Thyroid gland (tissue), 4 donors: Measurements from ENCODE around the gene APMAP. TPM values are rescaled to one million over a fixed set of nuclear protein-coding genes. Genes with fewer than 3 reads are reported as not detected.

Experiments
- DNase-seq, 2 donors: peaks; one replicate each; pipeline ENCODE4 v3.0.0-alpha.2; 2019
- H3K27ac ChIP-seq, 3 donors: fragments of 200-600 bp; sonication (generic); 1 replicate in 2 of 3; 2 replicates in 1 of 3; pipeline ENCODE4 v1.5.1; 2016 to 2019; ENCODE audit warnings: mild to moderate bottlenecking in 1 of 3, moderate library complexity in 1 of 3
- H3K27me3 ChIP-seq: fragments of 200-600 bp; sonication (generic); one replicate; pipeline ENCODE4 v1.5.1; 2019
- H3K36me3 ChIP-seq, 2 donors: fragments of 200-600 bp; sonication (generic); one replicate each; pipeline ENCODE4 v1.5.1; 2016 to 2019
- H3K4me1 ChIP-seq, 2 donors: fragments of 200-600 bp; sonication (generic); one replicate each; pipeline ENCODE4 v1.5.1; 2017 to 2019
- H3K4me3 ChIP-seq, 3 donors: fragments of 200-600 bp; sonication (generic); replicated peaks in 1 of 3; 1 replicate in 2 of 3; 2 replicates in 1 of 3; pipeline ENCODE4 v1.5.1; 2016; ENCODE audit warnings: mild to moderate bottlenecking in 1 of 3
- H3K9me3 ChIP-seq: fragments of 200-600 bp; sonication (generic); one replicate; pipeline ENCODE4 v1.5.1; 2017
- CTCF ChIP-seq, 6 experiments: fragments of 200-600 bp in 3 of 6; fragments of 450-650 bp in 3 of 6; sonication (generic) in 3 of 6; IDR thresholded peaks; one replicate each; pipeline ENCODE4 v1.5.1; 2016 to 2019; ENCODE audit warnings: antibody characterized with exemption in 6 of 6, mild to moderate bottlenecking in 2 of 6, inconsistent platforms in 1 of 6, moderate library complexity in 1 of 6
- POLR2A ChIP-seq, 2 donors: fragments of 450-650 bp; IDR thresholded peaks; one replicate each; pipeline ENCODE4 v1.6.1; 2017; ENCODE audit warnings: antibody characterized with exemption in 2 of 2, mild to moderate bottlenecking in 2 of 2, moderate library complexity in 1 of 2
- WGBS, 2 donors: methylation state at CpG; one replicate each; pipeline ENCODE4 v1.1.5; 2017; 5-methylcytosine and 5-hydroxymethylcytosine counted together
- intact Hi-C: fragments of 100-400 bp; cut with DNase I; formaldehyde crosslinking; loops from one replicate; pipeline ENCODE4 v1.15.1; 2023
- total RNA-seq, 4 donors: library from RNA; depleted of rRNA; stranded (reverse); fragments of >200 nt; gene quantifications; one replicate each; pipeline ENCODE4 v1.2.3, GENCODE V29; 2016

APMAP gene
- total RNA-seq, 4 donors from 2014 or later: 171 to 205 (median 186) TPM

DNA sequence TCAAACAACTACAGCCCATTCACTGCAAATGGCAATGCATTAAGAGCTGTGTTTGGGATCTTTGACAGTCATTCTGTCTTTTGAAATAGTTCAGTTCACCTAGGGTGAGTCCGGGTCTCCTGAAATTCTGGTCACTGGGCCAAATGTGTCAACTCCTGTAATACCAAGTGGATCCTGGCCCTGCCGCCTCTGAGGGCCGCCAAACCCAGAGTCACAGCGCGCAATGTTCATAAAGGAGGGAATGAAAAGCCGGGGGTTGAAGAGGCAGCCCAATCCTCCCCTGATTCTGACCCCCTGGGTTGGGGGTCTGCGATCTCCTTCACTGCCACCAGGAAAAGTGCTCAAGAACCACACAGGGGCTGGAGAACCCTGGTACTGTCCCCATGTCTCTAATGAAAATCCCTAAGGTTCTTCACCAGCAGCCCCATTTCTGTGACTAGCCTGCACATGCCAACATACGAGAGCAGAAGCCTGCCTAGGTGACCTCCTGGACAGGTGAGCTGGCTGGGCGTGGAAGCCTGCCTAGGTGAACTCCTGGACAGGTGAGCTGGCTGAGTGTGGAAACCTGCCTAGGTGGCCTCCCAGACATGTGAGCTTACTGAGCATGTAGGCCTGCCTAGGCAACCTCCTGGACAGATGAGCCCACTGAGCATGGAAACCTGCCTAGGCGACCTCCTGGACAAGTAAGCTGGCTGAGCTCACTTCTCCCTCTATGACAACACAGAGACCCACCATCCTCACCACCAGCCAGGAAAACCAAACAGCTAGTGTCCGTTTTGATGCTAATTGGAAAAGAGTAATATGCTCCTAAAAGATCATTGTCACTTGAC, 16.1 kb upstream of the APMAP start:
- Histone ChIP-seq H3K27me3 (no peaks in the 10 kb centered on the region), H3K9me3 (no peaks in the 10 kb centered on the region), H3K4me1 (peaks cover 40 to 50% of the 10 kb centered on the region in 2 donors), H3K36me3 (peaks cover 22 to 27% of the 10 kb centered on the region in 2 donors), H3K27ac (peak overlapping the region; percentile 70 to 85 (median 85)), H3K4me3 (no peak overlapping the region)
- intact Hi-C loops: no loop called here
- peak; percentile 44 to 55 for DNase-seq
- TF ChIP-seq CTCF (IDR thresholded peaks at IDR 0.05) (no peak), POLR2A (IDR thresholded peaks at IDR 0.05) (no peak)
- WGBS, 2 donors: 86 to 95% methylated on average over 8 to 11 of the region's 11 CpGs

- no peak overlapping the region for H3K4me3 ChIP-seq
- no peak for DNase-seq
- intact Hi-C loops: no loop called here
- WGBS, 2 donors: 95 to 96% methylated on average over 12 to 22 of the region's 22 CpGs
- no peaks in the 10 kb centered on the region for H3K27me3 ChIP-seq
- H3K4me1 ChIP-seq: peaks cover 40 to 50% of the 10 kb centered on the region in 2 donors
- H3K36me3 ChIP-seq: peaks cover 13 to 21% of the 10 kb centered on the region in 2 donors
- no peaks in the 10 kb centered on the region for H3K9me3 ChIP-seq
- TF ChIP-seq CTCF (IDR thresholded peaks at IDR 0.05) (no peak), POLR2A (IDR thresholded peaks at IDR 0.05) (no peak)
- H3K27ac ChIP-seq: peak overlapping the region; percentile 70 to 85 (median 85)
Observed at GRCh38 chr20:25007491-25008305, 15.1 kb upstream of the APMAP start.

GRCh38 chr20:25006431-25007167, 14.0 kb upstream of the APMAP start:
- TF ChIP-seq CTCF (IDR thresholded peaks at IDR 0.05) (no peak), POLR2A (IDR thresholded peaks at IDR 0.05) (no peak)
- intact Hi-C loops: no loop called here

GRCh38 chr20:25005661-25006060, 13.1 kb upstream of the APMAP start:
- 85 to 88% methylated on average over 8 of the region's 8 CpGs for WGBS, 2 donors
- H3K27me3 ChIP-seq: no peaks in the 10 kb centered on the region
- H3K4me3 ChIP-seq: no peak overlapping the region
- no peaks in the 10 kb centered on the region for H3K9me3 ChIP-seq
- no peak for DNase-seq
- TF ChIP-seq POLR2A (IDR thresholded peaks at IDR 0.05): no peak
- H3K4me1 ChIP-seq: peaks cover 43 to 48% of the 10 kb centered on the region in 2 donors
- peak overlapping the region; percentile 26 to 73 (median 70) for H3K27ac ChIP-seq
- intact Hi-C loops: no loop called here
- peaks cover 8% of the 10 kb centered on the region in 2 donors for H3K36me3 ChIP-seq

More at GRCh38 chr20:25006431-25007167, 14.0 kb upstream of the APMAP start:
- peak; percentile 53 to 68 for DNase-seq
- Histone ChIP-seq H3K27ac (peak overlapping the region; percentile 70 to 85 (median 73)), H3K9me3 (no peaks in the 10 kb centered on the region), H3K27me3 (no peaks in the 10 kb centered on the region), H3K4me1 (peaks cover 40 to 46% of the 10 kb centered on the region in 2 donors), H3K36me3 (peaks cover 8 to 10% of the 10 kb centered on the region in 2 donors), H3K4me3 (no peak overlapping the region)
- 61 to 76% methylated on average over 9 of the region's 12 CpGs for WGBS, 2 donors

DNA sequence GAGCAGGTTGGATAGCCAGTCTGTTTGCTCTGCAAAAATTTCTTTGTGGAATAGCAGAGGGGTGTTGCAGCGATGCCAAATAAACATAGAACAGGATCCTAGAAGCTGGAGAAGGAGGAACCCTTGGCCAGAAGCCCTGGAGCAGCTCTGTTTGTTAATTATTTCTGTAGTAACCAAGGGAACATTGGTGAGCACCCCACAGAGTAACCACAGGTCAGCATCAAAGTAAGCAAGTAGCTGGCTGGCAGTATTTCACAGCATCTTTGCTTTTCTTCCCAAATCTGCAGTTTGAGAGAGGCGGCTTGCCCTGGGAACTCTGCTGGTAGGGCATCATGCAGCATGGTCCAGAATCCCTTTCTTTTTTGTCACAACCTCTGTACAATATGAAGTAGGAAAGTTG, 12.7 kb upstream of the APMAP start:
- TF ChIP-seq POLR2A (IDR thresholded peaks at IDR 0.05) (no peak), CTCF (IDR thresholded peaks at IDR 0.05) (no peak)
- peak overlapping the region; percentile 26 to 73 (median 70) for H3K27ac ChIP-seq
- H3K4me3 ChIP-seq: no peak overlapping the region
- intact Hi-C loops: no loop called here
- H3K4me1 ChIP-seq: peaks cover 43 to 48% of the 10 kb centered on the region in 2 donors
- peak; percentile 74 to 81 for DNase-seq
- 30 to 45% methylated on average over 2 of the region's 2 CpGs for WGBS, 2 donors
- no peaks in the 10 kb centered on the region for H3K27me3 ChIP-seq
- peaks cover 8% of the 10 kb centered on the region in 2 donors for H3K36me3 ChIP-seq
- H3K9me3 ChIP-seq: no peaks in the 10 kb centered on the region
